Transverse colon (tissue), 4 donors: Measurements from ENCODE around the gene PIK3AP1.

Experiments
- POLR2A ChIP-seq: fragments of 450-650 bp; IDR thresholded peaks from one replicate; pipeline ENCODE4 v1.6.1; 2016; ENCODE audit warnings: antibody characterized with exemption, mild to moderate bottlenecking, moderate library complexity
- POLR2AphosphoS5 ChIP-seq, 3 donors: sonication (generic); formaldehyde crosslinking; IDR thresholded peaks; one replicate each; pipeline ENCODE4 v1.6.1; 2016; ENCODE audit warnings: antibody characterized with exemption in 3 of 3
- TF ChIP-seq, protein P1 (sequence below), 5 experiments: fragments of 200-600 bp in 3 of 5; fragments of 450-650 bp in 2 of 5; sonication (generic) in 3 of 5; IDR thresholded peaks; 1 replicate in 2 of 5; 2 replicates in 3 of 5; pipeline ENCODE4 v1.5.1; 2016 to 2017; ENCODE audit warnings: antibody characterized with exemption in 5 of 5, inconsistent platforms in 3 of 5, mild to moderate bottlenecking in 2 of 5, moderate library complexity in 1 of 5

DNA sequence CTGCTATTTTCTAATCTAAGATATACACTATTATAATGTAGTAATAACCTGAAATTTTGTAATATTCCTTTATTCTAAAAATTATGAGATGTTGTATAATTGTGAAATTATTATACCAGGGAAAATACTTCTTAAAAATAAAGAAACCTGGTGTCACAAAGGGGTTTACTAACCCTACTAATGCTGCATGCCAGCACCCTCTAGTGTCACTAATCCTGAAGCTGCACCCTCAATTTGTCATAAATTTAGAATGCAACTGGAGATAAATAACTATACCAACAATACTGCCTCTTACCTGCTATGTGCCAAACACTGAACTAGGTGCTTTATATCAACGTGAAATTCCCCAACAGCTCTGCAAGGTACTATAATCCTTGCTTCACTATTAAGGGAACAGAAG is 164.3 kb downstream of the PIK3AP1 start:
- TF ChIP-seq POLR2AphosphoS5 (IDR thresholded peaks at IDR 0.05) (no peak), POLR2A (no peak)
- TF ChIP-seq, protein P1, sequence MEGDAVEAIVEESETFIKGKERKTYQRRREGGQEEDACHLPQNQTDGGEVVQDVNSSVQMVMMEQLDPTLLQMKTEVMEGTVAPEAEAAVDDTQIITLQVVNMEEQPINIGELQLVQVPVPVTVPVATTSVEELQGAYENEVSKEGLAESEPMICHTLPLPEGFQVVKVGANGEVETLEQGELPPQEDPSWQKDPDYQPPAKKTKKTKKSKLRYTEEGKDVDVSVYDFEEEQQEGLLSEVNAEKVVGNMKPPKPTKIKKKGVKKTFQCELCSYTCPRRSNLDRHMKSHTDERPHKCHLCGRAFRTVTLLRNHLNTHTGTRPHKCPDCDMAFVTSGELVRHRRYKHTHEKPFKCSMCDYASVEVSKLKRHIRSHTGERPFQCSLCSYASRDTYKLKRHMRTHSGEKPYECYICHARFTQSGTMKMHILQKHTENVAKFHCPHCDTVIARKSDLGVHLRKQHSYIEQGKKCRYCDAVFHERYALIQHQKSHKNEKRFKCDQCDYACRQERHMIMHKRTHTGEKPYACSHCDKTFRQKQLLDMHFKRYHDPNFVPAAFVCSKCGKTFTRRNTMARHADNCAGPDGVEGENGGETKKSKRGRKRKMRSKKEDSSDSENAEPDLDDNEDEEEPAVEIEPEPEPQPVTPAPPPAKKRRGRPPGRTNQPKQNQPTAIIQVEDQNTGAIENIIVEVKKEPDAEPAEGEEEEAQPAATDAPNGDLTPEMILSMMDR (IDR thresholded peaks at IDR 0.05), result no peak
